ENCODE results near the gene DNAJB8. TPM values are rescaled to one million over a fixed set of nuclear protein-coding genes. Genes with fewer than 3 reads are reported as not detected.

The DNAJB8 gene
- total RNA-seq, 1 donor from 2014 or later: not detected

DNA sequence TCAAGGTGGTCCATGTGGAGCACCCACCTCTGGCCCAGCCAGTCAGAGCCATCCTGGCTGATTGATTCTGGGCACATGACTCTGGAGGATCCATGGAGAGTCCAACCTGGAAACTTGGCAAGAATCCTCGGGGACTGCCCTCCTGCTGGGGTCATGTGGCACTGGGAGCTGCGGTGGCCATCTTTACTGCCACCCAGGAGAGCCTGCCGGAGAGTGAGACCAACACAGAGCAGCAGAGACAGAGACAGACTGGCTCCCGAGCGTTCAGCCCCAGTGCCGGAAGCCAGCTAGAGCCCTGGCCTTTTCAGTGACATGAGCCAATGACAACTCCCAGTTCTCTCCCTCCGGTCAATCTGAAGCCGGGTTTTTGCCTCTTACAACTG is 37.8 kb upstream of the DNAJB8 start:
- H2AFZ ChIP-seq (ENCODE audit: low read depth, low read length): no peak overlapping the region
- H3K79me2 ChIP-seq (ENCODE audit: insufficient read depth, low read length): no peaks in the 10 kb centered on the region
- Mint-ChIP-seq H3K27ac (ENCODE audit: unreplicated experiment) (no peak overlapping the region), H3K36me3 (ENCODE audit: low read depth, unreplicated experiment) (no peaks in the 10 kb centered on the region), H3K27me3 (ENCODE audit: low read depth, unreplicated experiment) (peaks cover 67% of the 10 kb centered on the region), H3K4me1 (ENCODE audit: low read depth, unreplicated experiment) (no peaks in the 10 kb centered on the region), H3K4me3 (ENCODE audit: unreplicated experiment) (no peak overlapping the region), H3K9me3 (ENCODE audit: unreplicated experiment) (peaks cover 10% of the 10 kb centered on the region)
- H3K9ac ChIP-seq (ENCODE audit: low read length): no peak overlapping the region
- H4K20me1 ChIP-seq (ENCODE audit: insufficient read depth, low read length): no peaks in the 10 kb centered on the region
- H3K4me1 ChIP-seq (ENCODE audit: insufficient read depth, low read length): no peaks in the 10 kb centered on the region
- DNase-seq (ENCODE audit: low read depth): no peak
- no peak overlapping the region for H3K4me2 ChIP-seq (ENCODE audit: low read length)
- no peak overlapping the region for H3K4me3 ChIP-seq (ENCODE audit: insufficient read depth, low read depth, low read length)
- TF ChIP-seq CTCF (IDR thresholded peaks at IDR 0.05; ENCODE audit: insufficient read depth, low read depth, low read length) (no peak), EZH2 (IDR thresholded peaks at IDR 0.05; ENCODE audit: insufficient read depth, low read length) (no peak)
- no peak for FAIRE-seq
- H3K27ac ChIP-seq (ENCODE audit: low read depth, low read length): no peak overlapping the region
- H3K27me3 ChIP-seq (ENCODE audit: insufficient read depth, low read length): peaks cover 11% of the 10 kb centered on the region
- H3K9me3 ChIP-seq (ENCODE audit: insufficient read depth, low read depth, low read length): no peaks in the 10 kb centered on the region
- no peaks in the 10 kb centered on the region for H3K36me3 ChIP-seq (ENCODE audit: insufficient read depth, low read length)

GRCh38 chr3:128503751-128504532 is 37.3 kb upstream of the DNAJB8 start:
- Mint-ChIP-seq H3K4me3 (ENCODE audit: unreplicated experiment) (no peak overlapping the region), H3K4me1 (ENCODE audit: low read depth, unreplicated experiment) (no peaks in the 10 kb centered on the region), H3K9me3 (ENCODE audit: unreplicated experiment) (peaks cover 10% of the 10 kb centered on the region), H3K27ac (ENCODE audit: unreplicated experiment) (no peak overlapping the region), H3K27me3 (ENCODE audit: low read depth, unreplicated experiment) (peaks cover 66% of the 10 kb centered on the region), H3K36me3 (ENCODE audit: low read depth, unreplicated experiment) (no peaks in the 10 kb centered on the region)
- no peak overlapping the region for H3K4me3 ChIP-seq (ENCODE audit: insufficient read depth, low read depth, low read length)
- FAIRE-seq (no peak), DNase-seq (ENCODE audit: low read depth) (no peak)
- H2AFZ ChIP-seq (ENCODE audit: low read depth, low read length): no peak overlapping the region
- no peaks in the 10 kb centered on the region for H3K4me1 ChIP-seq (ENCODE audit: insufficient read depth, low read length)
- no peaks in the 10 kb centered on the region for H4K20me1 ChIP-seq (ENCODE audit: insufficient read depth, low read length)
- TF ChIP-seq EZH2 (IDR thresholded peaks at IDR 0.05; ENCODE audit: insufficient read depth, low read length): no peak
- no peak for TF ChIP-seq CTCF (IDR thresholded peaks at IDR 0.05; ENCODE audit: insufficient read depth, low read depth, low read length)
- H3K79me2 ChIP-seq (ENCODE audit: insufficient read depth, low read length): no peaks in the 10 kb centered on the region
- no peaks in the 10 kb centered on the region for H3K36me3 ChIP-seq (ENCODE audit: insufficient read depth, low read length)
- H3K9ac ChIP-seq (ENCODE audit: low read length): no peak overlapping the region
- peaks cover 11% of the 10 kb centered on the region for H3K27me3 ChIP-seq (ENCODE audit: insufficient read depth, low read length)
- no peaks in the 10 kb centered on the region for H3K9me3 ChIP-seq (ENCODE audit: insufficient read depth, low read depth, low read length)
- H3K27ac ChIP-seq (ENCODE audit: low read depth, low read length): no peak overlapping the region
- H3K4me2 ChIP-seq (ENCODE audit: low read length): no peak overlapping the region

- no peak for TF ChIP-seq CTCF (IDR thresholded peaks at IDR 0.05; ENCODE audit: insufficient read depth, low read depth, low read length)
- TF ChIP-seq EZH2 (IDR thresholded peaks at IDR 0.05; ENCODE audit: insufficient read depth, low read length): no peak
Measured at GRCh38 chr3:128503164-128503651, 36.5 kb upstream of the DNAJB8 start.

More at GRCh38 chr3:128503164-128503651, 36.5 kb upstream of the DNAJB8 start:
- Mint-ChIP-seq H3K4me3 (ENCODE audit: unreplicated experiment) (no peak overlapping the region), H3K27me3 (ENCODE audit: low read depth, unreplicated experiment) (peaks cover 69% of the 10 kb centered on the region), H3K4me1 (ENCODE audit: low read depth, unreplicated experiment) (no peaks in the 10 kb centered on the region), H3K27ac (ENCODE audit: unreplicated experiment) (no peak overlapping the region), H3K36me3 (ENCODE audit: low read depth, unreplicated experiment) (no peaks in the 10 kb centered on the region), H3K9me3 (ENCODE audit: unreplicated experiment) (peaks cover 10% of the 10 kb centered on the region)
- H3K36me3 ChIP-seq (ENCODE audit: insufficient read depth, low read length): no peaks in the 10 kb centered on the region
- no peak overlapping the region for H3K4me3 ChIP-seq (ENCODE audit: insufficient read depth, low read depth, low read length)
- H3K79me2 ChIP-seq (ENCODE audit: insufficient read depth, low read length): no peaks in the 10 kb centered on the region
- no peaks in the 10 kb centered on the region for H3K9me3 ChIP-seq (ENCODE audit: insufficient read depth, low read depth, low read length)
- H3K4me1 ChIP-seq (ENCODE audit: insufficient read depth, low read length): no peaks in the 10 kb centered on the region
- peaks cover 14% of the 10 kb centered on the region for H3K27me3 ChIP-seq (ENCODE audit: insufficient read depth, low read length)
- no peak overlapping the region for H2AFZ ChIP-seq (ENCODE audit: low read depth, low read length)
- DNase-seq (ENCODE audit: low read depth) (no peak), FAIRE-seq (no peak)
- H3K4me2 ChIP-seq (ENCODE audit: low read length): no peak overlapping the region
- no peak overlapping the region for H3K27ac ChIP-seq (ENCODE audit: low read depth, low read length)
- no peaks in the 10 kb centered on the region for H4K20me1 ChIP-seq (ENCODE audit: insufficient read depth, low read length)
- H3K9ac ChIP-seq (ENCODE audit: low read length): no peak overlapping the region
